Fibroblast of villous mesenchyme (primary cell): ENCODE measurements around the gene LDLRAP1. TPM values are rescaled to one million over a fixed set of nuclear protein-coding genes. Genes with fewer than 3 reads are reported as not detected.

ENCODE experiments used
- DNase-seq: peaks from one replicate; pipeline ENCODE4 v3.0.0-alpha.2; 2010; ENCODE audit warnings: low read depth
- H3K4me3 ChIP-seq: 2 replicates; pipeline ENCODE4 v1.5.1; 2011; ENCODE audit warnings: low read depth, mild to moderate bottlenecking, low read length
- total RNA-seq: library from RNA; depleted of rRNA; stranded (reverse); fragments of >200 nt; gene quantifications from 2 replicates; pipeline ENCODE4 v1.2.3, GENCODE V29; 2012
- TF ChIP-seq, protein P1 (sequence below): IDR thresholded peaks from 2 replicates; pipeline ENCODE4 v1.5.1; 2012; ENCODE audit warnings: low read depth, mild to moderate bottlenecking, low read length; ENCODE audit not compliant: insufficient read depth

Gene LDLRAP1
- total RNA-seq, 1 donor = 24.6 TPM

DNA sequence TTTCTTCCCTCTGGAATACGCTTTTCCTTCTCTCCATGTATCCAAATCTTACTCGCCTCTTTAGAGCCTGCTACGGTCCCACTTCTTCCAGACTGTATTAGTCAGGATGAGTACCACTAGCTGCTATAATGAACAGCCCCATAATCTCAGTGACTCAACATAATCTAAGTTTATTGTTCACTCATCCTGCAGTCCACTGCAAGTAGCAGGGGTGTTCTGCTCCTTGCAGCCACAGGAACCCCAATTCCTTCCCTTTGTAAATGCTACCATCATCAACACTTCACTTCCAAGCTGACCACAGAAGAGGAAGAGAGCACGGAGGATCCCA lies 18.1 kb upstream of the LDLRAP1 start:
- TF ChIP-seq, protein P1, sequence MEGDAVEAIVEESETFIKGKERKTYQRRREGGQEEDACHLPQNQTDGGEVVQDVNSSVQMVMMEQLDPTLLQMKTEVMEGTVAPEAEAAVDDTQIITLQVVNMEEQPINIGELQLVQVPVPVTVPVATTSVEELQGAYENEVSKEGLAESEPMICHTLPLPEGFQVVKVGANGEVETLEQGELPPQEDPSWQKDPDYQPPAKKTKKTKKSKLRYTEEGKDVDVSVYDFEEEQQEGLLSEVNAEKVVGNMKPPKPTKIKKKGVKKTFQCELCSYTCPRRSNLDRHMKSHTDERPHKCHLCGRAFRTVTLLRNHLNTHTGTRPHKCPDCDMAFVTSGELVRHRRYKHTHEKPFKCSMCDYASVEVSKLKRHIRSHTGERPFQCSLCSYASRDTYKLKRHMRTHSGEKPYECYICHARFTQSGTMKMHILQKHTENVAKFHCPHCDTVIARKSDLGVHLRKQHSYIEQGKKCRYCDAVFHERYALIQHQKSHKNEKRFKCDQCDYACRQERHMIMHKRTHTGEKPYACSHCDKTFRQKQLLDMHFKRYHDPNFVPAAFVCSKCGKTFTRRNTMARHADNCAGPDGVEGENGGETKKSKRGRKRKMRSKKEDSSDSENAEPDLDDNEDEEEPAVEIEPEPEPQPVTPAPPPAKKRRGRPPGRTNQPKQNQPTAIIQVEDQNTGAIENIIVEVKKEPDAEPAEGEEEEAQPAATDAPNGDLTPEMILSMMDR = no peak
- no peak overlapping the region for H3K4me3 ChIP-seq

DNA sequence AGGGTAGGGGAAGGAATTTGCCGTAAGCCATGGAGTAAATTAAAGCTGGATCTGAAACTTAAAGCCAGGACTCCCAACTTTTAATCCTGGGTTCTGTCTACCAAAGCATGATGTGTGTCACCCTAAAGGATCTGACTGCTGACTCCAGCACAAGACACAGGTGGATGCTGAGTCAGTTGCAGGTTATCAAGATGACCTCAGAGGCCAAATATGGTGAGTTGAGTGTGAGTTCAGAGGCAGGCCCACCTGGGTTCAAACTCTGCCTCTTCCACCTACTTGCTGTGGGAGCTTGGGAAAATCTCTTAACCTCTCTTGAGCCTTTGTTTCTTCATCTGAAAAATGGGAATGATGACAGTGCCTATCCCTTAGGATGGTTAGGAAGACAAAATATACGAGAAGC lies 16.7 kb upstream of the LDLRAP1 start:
- no peak for DNase-seq
- TF ChIP-seq, protein P1 = no peak
- no peak overlapping the region for H3K4me3 ChIP-seq

More for the DNA sequence above, 18.1 kb upstream of the LDLRAP1 start:
- no peak for DNase-seq

DNA sequence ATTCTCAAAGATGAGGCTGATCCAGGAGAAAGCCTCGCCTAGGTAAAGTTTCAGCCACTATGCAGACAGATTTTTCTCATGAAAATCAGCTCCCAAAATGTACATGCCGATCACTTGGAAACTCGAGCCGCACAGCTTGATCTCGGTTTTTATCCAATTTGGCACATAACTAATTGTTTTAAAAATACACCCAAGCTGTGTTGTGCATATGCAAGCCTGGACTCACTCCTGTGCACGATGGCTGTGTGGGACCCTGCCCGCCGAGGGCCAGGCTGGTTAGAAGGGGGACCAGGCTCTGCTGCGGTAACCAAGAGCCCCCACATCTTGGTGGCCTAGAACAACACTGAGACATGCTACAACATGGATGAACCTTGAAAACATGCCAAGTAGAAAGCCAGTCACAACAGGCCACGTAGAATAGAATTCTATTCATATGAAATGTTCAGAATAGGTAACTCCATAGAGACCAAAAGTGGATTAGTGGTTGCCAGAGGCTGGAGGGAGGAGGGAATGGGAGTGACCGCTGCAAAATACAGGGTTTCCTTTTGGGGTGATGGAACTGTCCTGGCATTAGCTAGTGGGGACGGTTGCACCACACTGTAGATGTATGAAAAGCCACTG lies 16.1 kb upstream of the LDLRAP1 start:
- TF ChIP-seq, protein P1 = no peak
- no peak for DNase-seq
- no peak overlapping the region for H3K4me3 ChIP-seq

DNA sequence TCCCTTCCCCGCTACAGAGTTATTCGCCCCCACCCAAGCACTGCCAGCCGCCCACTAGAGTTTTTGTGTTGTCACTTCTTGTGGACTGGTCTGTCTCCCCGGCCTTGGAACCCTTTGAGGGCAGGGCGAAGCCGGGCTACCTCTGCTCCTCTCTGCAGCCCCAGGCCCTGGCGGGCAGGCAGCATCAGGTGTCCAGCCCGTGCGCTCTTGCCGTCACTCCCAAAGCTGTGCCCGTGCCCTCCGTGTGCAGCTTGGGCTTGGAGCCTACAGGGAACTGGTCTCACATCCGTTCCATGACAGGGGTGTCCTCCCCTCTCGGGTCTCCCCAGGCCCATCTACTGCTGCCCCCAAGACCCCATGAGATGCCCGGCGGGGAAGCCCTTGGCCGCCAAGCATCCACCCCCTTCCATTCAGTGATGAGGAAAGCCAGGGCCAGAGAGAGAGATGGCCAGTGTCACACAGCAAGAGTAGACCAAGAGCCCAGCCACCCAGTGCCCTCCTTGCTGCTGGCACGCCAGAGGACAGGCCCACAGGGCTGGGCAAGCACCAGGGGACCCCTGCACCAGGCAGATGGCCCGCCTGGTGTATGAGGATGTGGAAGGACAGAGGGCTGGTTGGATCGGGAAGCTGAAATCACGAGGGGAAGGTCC lies 15.3 kb upstream of the LDLRAP1 start:
- TF ChIP-seq, protein P1 = no peak
- H3K4me3 ChIP-seq = no peak overlapping the region
- no peak for DNase-seq

DNA sequence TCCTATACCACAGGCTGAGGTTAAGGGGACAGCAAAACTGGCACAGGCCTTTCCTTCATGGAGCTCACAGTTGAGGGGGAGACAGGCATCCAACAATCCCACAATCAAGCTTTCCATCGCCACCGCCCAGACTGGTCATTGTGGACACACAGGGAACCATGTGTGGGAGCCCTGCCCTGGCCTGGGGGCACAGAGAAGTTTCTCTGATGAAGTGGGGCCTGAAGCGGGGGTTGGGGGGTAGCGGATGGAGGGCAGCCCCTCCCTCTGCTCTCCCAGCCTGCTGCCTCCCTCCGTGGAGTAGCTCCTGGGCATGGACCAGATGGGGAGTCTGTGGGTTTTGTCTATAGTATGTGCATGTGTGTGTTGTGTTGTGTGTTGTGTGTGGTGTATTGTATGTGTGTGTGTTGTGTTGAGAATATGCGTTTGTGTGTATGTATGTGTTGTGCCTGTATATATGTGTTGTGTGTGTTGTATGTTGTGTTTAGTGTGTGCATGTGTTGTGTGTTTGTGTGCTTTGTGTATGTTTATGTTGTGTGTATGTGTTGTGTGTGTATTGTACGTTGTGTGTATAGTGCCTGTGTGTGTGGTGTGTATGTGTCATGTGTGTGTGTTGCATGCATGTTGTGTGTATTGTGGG lies 14.4 kb upstream of the LDLRAP1 start:
- TF ChIP-seq, protein P1 = no peak
- no peak for DNase-seq

DNA sequence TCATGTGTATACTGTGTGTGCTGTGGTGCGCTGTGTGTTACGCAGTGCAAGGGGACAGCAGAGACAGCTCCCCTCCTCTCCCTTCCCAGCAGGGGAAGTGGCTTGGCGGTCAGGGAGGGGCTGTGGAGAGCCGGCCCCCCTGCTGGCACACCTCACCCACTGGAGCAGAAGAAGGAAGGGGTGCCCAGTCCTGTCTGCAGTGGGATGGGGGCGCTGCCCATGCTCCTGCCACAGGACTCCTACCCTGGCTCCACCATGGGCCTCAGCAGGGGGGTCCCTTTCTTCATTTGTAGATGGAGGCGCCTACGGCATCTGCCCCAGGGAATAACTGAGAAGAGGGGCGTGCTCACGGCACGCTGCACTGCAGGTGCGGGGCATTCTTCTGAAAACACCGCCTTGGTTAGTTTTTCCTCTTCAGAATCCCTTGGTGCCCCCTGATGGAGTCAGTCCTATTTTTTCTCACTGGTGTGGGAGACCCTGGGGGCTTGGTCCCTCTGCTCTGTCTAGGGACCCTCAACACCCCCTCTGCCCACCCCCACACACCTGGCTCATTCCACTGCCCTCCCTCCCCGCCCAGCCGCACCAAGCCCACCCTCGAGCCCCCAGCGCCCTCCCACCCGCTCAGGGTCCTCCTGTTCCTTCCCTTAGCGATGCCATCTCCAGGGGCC lies 13.8 kb upstream of the LDLRAP1 start:
- no peak for DNase-seq
- TF ChIP-seq, protein P1 = no peak
- H3K4me3 ChIP-seq = no peak overlapping the region

More for the DNA sequence above, 14.4 kb upstream of the LDLRAP1 start:
- no peak overlapping the region for H3K4me3 ChIP-seq
